Measurements from ENCODE around the gene BARX2. TPM values are rescaled to one million over a fixed set of nuclear protein-coding genes. Genes with fewer than 3 reads are reported as not detected.

Gene BARX2
- total RNA-seq, 1 experiment from 2014 or later = 0.06 TPM

GRCh38 chr11:129434641-129435498 is 59.2 kb downstream of the BARX2 start:
- no peaks in the 10 kb centered on the region for H3K4me1 ChIP-seq
- no peak overlapping the region for H3K27ac ChIP-seq
- H3K4me3 ChIP-seq = no peak overlapping the region
- no peaks in the 10 kb centered on the region for H3K27me3 ChIP-seq
- no peak for DNase-seq
- no peaks in the 10 kb centered on the region for H3K9me3 ChIP-seq (replicated peaks)
- H3K36me3 ChIP-seq = no peaks in the 10 kb centered on the region

GRCh38 chr11:129435499-129436245 is 60.0 kb downstream of the BARX2 start:
- no peaks in the 10 kb centered on the region for H3K36me3 ChIP-seq
- DNase-seq = no peak
- no peak overlapping the region for H3K4me3 ChIP-seq
- H3K9me3 ChIP-seq (replicated peaks) = no peaks in the 10 kb centered on the region
- no peaks in the 10 kb centered on the region for H3K4me1 ChIP-seq
- H3K27ac ChIP-seq = no peak overlapping the region
- no peaks in the 10 kb centered on the region for H3K27me3 ChIP-seq

- Histone ChIP-seq H3K27ac (no peak overlapping the region), H3K27me3 (no peaks in the 10 kb centered on the region), H3K4me3 (no peak overlapping the region), H3K9me3 (replicated peaks) (no peaks in the 10 kb centered on the region), H3K4me1 (no peaks in the 10 kb centered on the region), H3K36me3 (no peaks in the 10 kb centered on the region)
- DNase-seq = no peak
Measured at GRCh38 chr11:129436573-129436972, 60.9 kb downstream of the BARX2 start.

GRCh38 chr11:129440028-129440713 is 64.5 kb downstream of the BARX2 start:
- H3K27me3 ChIP-seq = no peaks in the 10 kb centered on the region
- H3K9me3 ChIP-seq (replicated peaks) = no peaks in the 10 kb centered on the region
- no peaks in the 10 kb centered on the region for H3K4me1 ChIP-seq
- no peak overlapping the region for H3K27ac ChIP-seq
- no peak overlapping the region for H3K4me3 ChIP-seq
- H3K36me3 ChIP-seq = no peaks in the 10 kb centered on the region
- DNase-seq = no peak

- DNase-seq = no peak
Measured at GRCh38 chr11:129442171-129442570, 66.5 kb downstream of the BARX2 start.

GRCh38 chr11:129443276-129443675 is 67.6 kb downstream of the BARX2 start:
- Histone ChIP-seq H3K36me3 (no peaks in the 10 kb centered on the region), H3K4me3 (no peak overlapping the region), H3K4me1 (no peaks in the 10 kb centered on the region), H3K9me3 (replicated peaks) (no peaks in the 10 kb centered on the region), H3K27me3 (no peaks in the 10 kb centered on the region), H3K27ac (no peak overlapping the region)
- DNase-seq = no peak

More at GRCh38 chr11:129442171-129442570, 66.5 kb downstream of the BARX2 start:
- H3K36me3 ChIP-seq = no peaks in the 10 kb centered on the region
- no peak overlapping the region for H3K4me3 ChIP-seq
- H3K9me3 ChIP-seq (replicated peaks) = no peaks in the 10 kb centered on the region
- no peaks in the 10 kb centered on the region for H3K27me3 ChIP-seq
- H3K4me1 ChIP-seq = no peaks in the 10 kb centered on the region
- H3K27ac ChIP-seq = no peak overlapping the region

- no peaks in the 10 kb centered on the region for H3K36me3 ChIP-seq
- H3K27me3 ChIP-seq = no peaks in the 10 kb centered on the region
- no peaks in the 10 kb centered on the region for H3K4me1 ChIP-seq
- no peak overlapping the region for H3K27ac ChIP-seq
- H3K9me3 ChIP-seq (replicated peaks) = no peaks in the 10 kb centered on the region
- no peak for DNase-seq
- no peak overlapping the region for H3K4me3 ChIP-seq
Measured at GRCh38 chr11:129444274-129444673, 68.6 kb downstream of the BARX2 start.

- Histone ChIP-seq H3K4me3 (no peak overlapping the region), H3K36me3 (no peaks in the 10 kb centered on the region), H3K9me3 (replicated peaks) (no peaks in the 10 kb centered on the region), H3K27ac (no peak overlapping the region), H3K4me1 (no peaks in the 10 kb centered on the region), H3K27me3 (no peaks in the 10 kb centered on the region)
- no peak for DNase-seq
Measured at GRCh38 chr11:129445226-129445625, 69.6 kb downstream of the BARX2 start.

- Histone ChIP-seq H3K36me3 (no peaks in the 10 kb centered on the region), H3K9me3 (replicated peaks) (no peaks in the 10 kb centered on the region), H3K27ac (no peak overlapping the region), H3K4me3 (no peak overlapping the region), H3K27me3 (no peaks in the 10 kb centered on the region), H3K4me1 (no peaks in the 10 kb centered on the region)
- no peak for DNase-seq
Measured at GRCh38 chr11:129446572-129446971, 70.9 kb downstream of the BARX2 start.

- no peak overlapping the region for H3K27ac ChIP-seq
- DNase-seq = no peak
Measured at GRCh38 chr11:129447654-129448239, 72.1 kb downstream of the BARX2 start.

GRCh38 chr11:129451524-129451923 is 75.9 kb downstream of the BARX2 start:
- no peaks in the 10 kb centered on the region for H3K9me3 ChIP-seq (replicated peaks)
- no peaks in the 10 kb centered on the region for H3K36me3 ChIP-seq
- no peaks in the 10 kb centered on the region for H3K4me1 ChIP-seq
- no peak overlapping the region for H3K4me3 ChIP-seq
- no peaks in the 10 kb centered on the region for H3K27me3 ChIP-seq
- no peak overlapping the region for H3K27ac ChIP-seq
- no peak for DNase-seq

More at GRCh38 chr11:129447654-129448239, 72.1 kb downstream of the BARX2 start:
- Histone ChIP-seq H3K4me3 (no peak overlapping the region), H3K4me1 (no peaks in the 10 kb centered on the region), H3K9me3 (replicated peaks) (no peaks in the 10 kb centered on the region), H3K36me3 (no peaks in the 10 kb centered on the region), H3K27me3 (no peaks in the 10 kb centered on the region)

GRCh38 chr11:129453293-129453721 is 77.7 kb downstream of the BARX2 start:
- no peak overlapping the region for H3K27ac ChIP-seq
- no peak overlapping the region for H3K4me3 ChIP-seq
- no peaks in the 10 kb centered on the region for H3K36me3 ChIP-seq
- DNase-seq = no peak
- no peaks in the 10 kb centered on the region for H3K27me3 ChIP-seq
- no peaks in the 10 kb centered on the region for H3K4me1 ChIP-seq
- H3K9me3 ChIP-seq (replicated peaks) = no peaks in the 10 kb centered on the region

GRCh38 chr11:129455101-129455500 is 79.5 kb downstream of the BARX2 start:
- Histone ChIP-seq H3K4me1 (no peaks in the 10 kb centered on the region), H3K9me3 (replicated peaks) (no peaks in the 10 kb centered on the region), H3K36me3 (no peaks in the 10 kb centered on the region), H3K4me3 (no peak overlapping the region), H3K27ac (no peak overlapping the region), H3K27me3 (no peaks in the 10 kb centered on the region)
- DNase-seq = no peak

- Histone ChIP-seq H3K27ac (no peak overlapping the region), H3K27me3 (no peaks in the 10 kb centered on the region), H3K4me3 (no peak overlapping the region), H3K4me1 (no peaks in the 10 kb centered on the region), H3K9me3 (replicated peaks) (no peaks in the 10 kb centered on the region), H3K36me3 (no peaks in the 10 kb centered on the region)
- no peak for DNase-seq
Measured at GRCh38 chr11:129455756-129456655, 80.4 kb downstream of the BARX2 start.

Data from SJCRH30 (cell line).